K562 (cell line): Measurements from ENCODE around the gene XIRP1. TPM values are rescaled to one million over a fixed set of nuclear protein-coding genes. Genes with fewer than 3 reads are reported as not detected.

Experiments used
- ATAC-seq: fragments of 200-7000 bp; cut with Tn5 transposase; 3 replicates; pipeline ENCODE4 v1.9.1; 2020; ENCODE audit warnings: moderate library complexity
- BruUV-seq: library from RNA; stranded (reverse); fragments of 400-500 nt; replicated peaks from 2 replicates; lab custom pipeline; 2021; lab: Mats Ljungman, UMichigan
- CTCF ChIA-PET: fragments of 300-600 bp; formaldehyde crosslinking; extraction: SDS; loops from one replicate; lab custom pipeline; 2021; ENCODE audit warnings: low intra/inter-chr PET ratio; lab: Yijun Ruan, JAX
- POLR2A ChIA-PET: fragments of 300-600, 350-650 bp; sonication (Branson Sonifier 250); formaldehyde crosslinking; extraction: SDS; loops from one replicate; lab custom pipeline; 2021; ENCODE audit warnings: antibody characterized with exemption, inconsistent platforms; lab: Yijun Ruan, JAX
- DNase-seq, 4 experiments: peaks; one replicate each; pipeline versions ENCODE4 v3.0.0 to v3.0.0-alpha.2; 2011 to 2018; ENCODE audit warnings: low spot score in 3 of 4, mixed read lengths in 3 of 4; ENCODE audit errors: extremely low read depth in 1 of 4
- FAIRE-seq: peaks from 2 replicates; lab custom pipeline; 2011; peaks lifted over from hg19 to GRCh38; lab: Jason Lieb, UNC
- H2AFZ ChIP-seq: 2 replicates; pipeline ENCODE4 v1.6.0; 2011; ENCODE audit warnings: low read depth, low read length, control low read depth, inconsistent platforms
- H3K27ac ChIP-seq: fragments of 200-600 bp; 3 replicates; pipeline ENCODE4 v1.8.0; 2011; ENCODE audit warnings: low read depth, mild to moderate bottlenecking, control low read depth, inconsistent platforms, low read length, moderate library complexity, mixed read lengths; ENCODE audit errors: extremely low read depth
- H3K27me3 ChIP-seq, 2 experiments: fragments of 300-600 bp in 1 of 2; 2 replicates in 1 of 2; 3 replicates in 1 of 2; pipeline versions ENCODE4 v1.6.0 to v1.8.0; 2011; ENCODE audit warnings: inconsistent platforms in 2 of 2, low read length in 2 of 2, mild to moderate bottlenecking in 1 of 2, mixed read lengths in 1 of 2, moderate library complexity in 1 of 2; ENCODE audit not compliant: control insufficient read depth in 2 of 2, insufficient read depth in 2 of 2
- H3K36me3 ChIP-seq: fragments of 300-600 bp; 3 replicates; pipeline ENCODE4 v1.8.0; 2011; ENCODE audit warnings: mild to moderate bottlenecking, low read length, inconsistent platforms; ENCODE audit not compliant: control insufficient read depth, insufficient read depth
- H3K4me1 ChIP-seq, 2 experiments: fragments of 200-600 bp in 1 of 2; replicated peaks in 1 of 2; 2 replicates in 1 of 2; 3 replicates in 1 of 2; pipeline versions ENCODE4 v1.5.1 to v1.8.0; 2011; ENCODE audit warnings: inconsistent platforms in 2 of 2, low read length in 2 of 2, mild to moderate bottlenecking in 1 of 2, mixed read lengths in 1 of 2, moderate library complexity in 1 of 2; ENCODE audit not compliant: control insufficient read depth in 2 of 2, insufficient read depth in 2 of 2
- H3K4me2 ChIP-seq: 2 replicates; pipeline ENCODE4 v1.6.1; 2011; ENCODE audit warnings: low read length, control low read depth, inconsistent platforms, mixed read lengths; ENCODE audit not compliant: insufficient read depth
- H3K4me3 ChIP-seq: fragments of 200-600 bp; sonication (generic), shearing (Covaris generic); 2 replicates; pipeline ENCODE4 v1.5.1; 2016; ENCODE audit warnings: control low read depth, inconsistent platforms
- H3K79me2 ChIP-seq: fragments of 200-600 bp; 3 replicates; pipeline ENCODE4 v1.8.0; 2011; ENCODE audit warnings: low read length, inconsistent platforms; ENCODE audit not compliant: control insufficient read depth, insufficient read depth
- H3K9ac ChIP-seq, 2 experiments: 2 replicates each; pipeline versions ENCODE4 v1.6.0 to v1.6.1; 2011; ENCODE audit warnings: low read depth in 2 of 2, low read length in 2 of 2, control low read depth in 1 of 2, inconsistent platforms in 1 of 2, mild to moderate bottlenecking in 1 of 2, mixed read lengths in 1 of 2; ENCODE audit not compliant: insufficient read depth in 1 of 2
- H3K9me1 ChIP-seq: one replicate; pipeline ENCODE4 v1.6.0; 2011; ENCODE audit warnings: inconsistent platforms, mild to moderate bottlenecking, low read length, moderate library complexity; ENCODE audit not compliant: control insufficient read depth, insufficient read depth
- H3K9me3 ChIP-seq: replicated peaks from 2 replicates; pipeline ENCODE4 v1.5.1; 2011; ENCODE audit warnings: low read depth, low read length, inconsistent platforms; ENCODE audit not compliant: control insufficient read depth, insufficient read depth
- H4K20me1 ChIP-seq: replicated peaks from 2 replicates; pipeline ENCODE4 v1.6.1; 2011; ENCODE audit warnings: low read length, inconsistent platforms, mixed read lengths; ENCODE audit not compliant: control insufficient read depth, insufficient read depth
- ADNP ChIP-seq: fragments of 200-800 bp; sonication (Bioruptor generic); IDR thresholded peaks from 2 replicates; pipeline ENCODE4 v1.6.1; 2016; ENCODE audit warnings: missing genetic modification characterization, missing compliant biosample characterization
- ARNT ChIP-seq, 2 experiments: fragments of 450-650 bp; IDR thresholded peaks; 2 replicates each; pipeline ENCODE4 v1.6.1; 2016; ENCODE audit warnings: mild to moderate bottlenecking in 1 of 2
- BCOR ChIP-seq: fragments of 450-650 bp; IDR thresholded peaks from 2 replicates; pipeline ENCODE4 v1.6.1; 2016
- CBX2 ChIP-seq: fragments of 200-600 bp; sonication (generic); IDR thresholded peaks from one replicate; pipeline ENCODE4 v1.6.1; 2012; ENCODE audit warnings: mild to moderate bottlenecking, low read length, inconsistent platforms; ENCODE audit not compliant: insufficient read depth, poor library complexity, severe bottlenecking
- CHD4 ChIP-seq: fragments of 200-600 bp; sonication (generic); IDR thresholded peaks from 3 replicates; pipeline ENCODE4 v1.6.1; 2012; ENCODE audit warnings: low read depth, mild to moderate bottlenecking, mixed read lengths, low read length, inconsistent platforms; ENCODE audit not compliant: insufficient read depth, insufficient replicate concordance, poor library complexity, severe bottlenecking
- CREB1 ChIP-seq, 2 experiments: sonication (generic) in 1 of 2; formaldehyde crosslinking in 1 of 2; IDR thresholded peaks; 2 replicates each; pipeline versions ENCODE4 v1.6.1 to v1.8.0; 2012 to 2022; ENCODE audit warnings: inconsistent platforms in 1 of 2, mild to moderate bottlenecking in 1 of 2, missing genetic modification reagents in 1 of 2, moderate library complexity in 1 of 2
- HDAC1 ChIP-seq, 2 experiments: fragments of 450-650 bp; IDR thresholded peaks; 2 replicates each; pipeline ENCODE4 v1.6.1; 2016 to 2017; ENCODE audit warnings: inconsistent platforms in 1 of 2, mild to moderate bottlenecking in 1 of 2, moderate library complexity in 1 of 2
- HDAC2 ChIP-seq: fragments of 450-650 bp; IDR thresholded peaks from 2 replicates; pipeline ENCODE4 v1.6.1; 2016; ENCODE audit warnings: mild to moderate bottlenecking
- HDGF ChIP-seq: fragments of 450-650 bp; IDR thresholded peaks from 2 replicates; pipeline ENCODE4 v1.6.1; 2016
- KDM1A ChIP-seq, 2 experiments: fragments of 450-650 bp; IDR thresholded peaks; 2 replicates each; pipeline ENCODE4 v1.6.1; 2016; ENCODE audit warnings: mild to moderate bottlenecking in 2 of 2
- MAZ ChIP-seq, 2 experiments: fragments of 450-650 bp in 1 of 2; sonication (generic) in 1 of 2; formaldehyde crosslinking; IDR thresholded peaks in 1 of 2; conservative IDR thresholded peaks in 1 of 2; 2 replicates each; pipeline versions ENCODE4 v1.4.0 to v1.5.0; 2020; ENCODE audit warnings: mild to moderate bottlenecking in 1 of 2, missing genetic modification reagents in 1 of 2
- MCM7 ChIP-seq, 2 experiments: fragments of 450-650 bp; IDR thresholded peaks; 2 replicates each; pipeline ENCODE4 v1.6.1; 2016 to 2018
- NFE2 ChIP-seq: IDR thresholded peaks from 2 replicates; pipeline ENCODE4 v1.6.1; 2014; ENCODE audit warnings: antibody characterized with exemption, low read depth
- PKNOX1 ChIP-seq: fragments of 450-650 bp; IDR thresholded peaks from 2 replicates; pipeline ENCODE4 v1.6.1; 2016
- PTRF ChIP-seq: fragments of 450-650 bp; IDR thresholded peaks from 2 replicates; pipeline ENCODE4 v1.6.1; 2016; ENCODE audit warnings: mild to moderate bottlenecking, missing genetic modification characterization, missing compliant biosample characterization
- RB1 ChIP-seq: fragments of 450-650 bp; IDR thresholded peaks from 2 replicates; pipeline ENCODE4 v1.6.1; 2017; ENCODE audit warnings: low read depth, mild to moderate bottlenecking
- RBM25 ChIP-seq: fragments of 200-400 bp; formaldehyde crosslinking; IDR thresholded peaks from 2 replicates; pipeline ENCODE4 v1.6.1; 2018; ENCODE audit warnings: low read length, low read depth, moderate library complexity; ENCODE audit not compliant: severe bottlenecking
- RNF2 ChIP-seq: sonication (generic); IDR thresholded peaks from 2 replicates; pipeline ENCODE4 v1.6.1; 2016
- SMARCA5 ChIP-seq: fragments of 450-650 bp; IDR thresholded peaks from 2 replicates; pipeline ENCODE4 v1.6.1; 2016
- XRCC5 ChIP-seq: fragments of 200-400 bp; formaldehyde crosslinking; IDR thresholded peaks from 2 replicates; pipeline ENCODE4 v1.6.1; 2017; ENCODE audit warnings: low read depth, mild to moderate bottlenecking, low read length
- ZKSCAN1 ChIP-seq: fragments of 150-350 bp; IDR thresholded peaks from 2 replicates; pipeline ENCODE4 v1.6.1; 2016; ENCODE audit warnings: low read depth, low read length
- ZNF384 ChIP-seq: IDR thresholded peaks from 2 replicates; pipeline ENCODE4 v1.6.1; 2012; ENCODE audit warnings: low read depth, low read length, improper control_type of control experiment
- WGBS: fragments of 100-300 bp; shearing (Covaris generic); methylation state at CpG from one replicate; pipeline ENCODE4 v1.1.6; 2016; ENCODE audit warnings: low coverage, mixed read lengths; ENCODE audit not compliant: insufficient coverage; ENCODE audit errors: missing lambda C conversion rate; 5-methylcytosine and 5-hydroxymethylcytosine counted together
- in situ Hi-C: fragments of 300-500 bp; cut with MboI; formaldehyde crosslinking; loops from 4 replicates; pipeline ENCODE4 v1.15.0; 2018; ENCODE audit warnings: inconsistent platforms, mixed read lengths
- intact Hi-C: fragments of 100-400 bp; cut with micrococcal nuclease; formaldehyde crosslinking; loops from 2 replicates; pipeline ENCODE4 v1.14.2; 2022
- polyA plus RNA-seq, 8 experiments: library from polyadenylated mRNA; depleted of rRNA in 4 of 8; stranded (reverse) in 5 of 8; unstranded in 3 of 8; fragments of >200 nt; fragmentation: Nextera tagmentation in 2 of 8; fragmentation: Illumina TruSeq in 1 of 8; extraction: Ambion mirVana in 2 of 8; extraction: Trizol in 1 of 8; gene quantifications; 2 replicates each; pipeline versions ENCODE4 v1.2.1 to v1.2.3, GENCODE V29; 2011 to 2014; ENCODE audit warnings: inconsistent platforms in 1 of 8, missing spikeins in 1 of 8
- total RNA-seq, 7 experiments: library from RNA; depleted of rRNA in 6 of 7; stranded (reverse); fragments of >200 nt in 6 of 7; fragmentation: Illumina TruSeq in 2 of 7; extraction: Trizol in 2 of 7; gene quantifications; 2 replicates each; pipeline versions ENCODE4 v1.2.1 to v1.2.3, GENCODE V29; 2011 to 2021; ENCODE audit warnings: low replicate concordance in 1 of 7

Gene XIRP1
- total and polyA plus RNA-seq, 9 of the 15 experiments (the other 6 are each of a cell fraction or from before 2014, with no cell fraction given), result 0.03 to 0.27 (median 0.08) TPM; not detected in 3

- 48% methylated on average over 7 of the region's 7 CpGs for WGBS
- DNase-seq (no peak), ATAC-seq (no peak), FAIRE-seq (peak; percentile 64)
- ChIA-PET POLR2A (interaction anchor here (0.6 to 0.7 kb wide), 2 partner anchors 36 to 43 kb away, joined by 3 read pairs; no protein-coding TSS in a partner anchor), CTCF (no interaction called here)
- no peaks in the 10 kb centered on the region for H3K9me3 ChIP-seq
- H3K36me3 ChIP-seq, result no peaks in the 10 kb centered on the region
- in situ Hi-C loops, result no loop called here
- no peaks in the 10 kb centered on the region for H3K9me1 ChIP-seq
- H4K20me1 ChIP-seq, result no peaks in the 10 kb centered on the region
- H3K79me2 ChIP-seq, result peaks cover 3% of the 10 kb centered on the region; the same call in 2 of the 3 replicates
- BruUV-seq, result no TSS peak
- H3K27me3 ChIP-seq, result no peaks in the 10 kb centered on the region
- peak overlapping the region in 1 of 2 experiments; percentile 17; a peak in 1 of 4 replicates for H3K9ac ChIP-seq
- intact Hi-C loops, result no loop called here
- peak overlapping the region; percentile 39; the same call in 1 of the 2 replicates for H3K4me3 ChIP-seq
- H2AFZ ChIP-seq, result peak overlapping the region; percentile 84
- peak overlapping the region; percentile 78 for H3K4me2 ChIP-seq
- peaks cover 38 to 47% of the 10 kb centered on the region in 2 experiments for H3K4me1 ChIP-seq
- H3K27ac ChIP-seq, result no peak overlapping the region
- no peak for TF ChIP-seq PTRF (tag)
- no peak for TF ChIP-seq MCM7 (IDR thresholded peaks at IDR 0.05)
- peak; percentile 95 for TF ChIP-seq ADNP (tag)
- TF ChIP-seq ZNF384, result no peak
- peak; percentile 63; the same call in 1 of the 2 replicates for TF ChIP-seq SMARCA5
- 0 out of 2 replicates have a peak, but pooled peaks have one; percentile 53 for TF ChIP-seq HDGF
- no peak for TF ChIP-seq XRCC5
- TF ChIP-seq CREB1 (IDR thresholded peaks at IDR 0.05), result no peak
- TF ChIP-seq CREB1 (CRISPR knock-in tag; IDR thresholded peaks at IDR 0.05), result no peak
- TF ChIP-seq NFE2, result 0 out of 2 replicates have a peak, but pooled peaks have one; percentile 9
- peak; percentile 14 for TF ChIP-seq CHD4
- TF ChIP-seq HDAC2, result 0 out of 2 replicates have a peak, but pooled peaks have one; percentile 46
- TF ChIP-seq RB1, result no peak
- TF ChIP-seq ZKSCAN1, result no peak
- peak; percentile 90 for TF ChIP-seq BCOR
- TF ChIP-seq CBX2, result no peak
- TF ChIP-seq KDM1A (IDR thresholded peaks at IDR 0.05), result peak; percentile 45 to 86; a peak in 3 of 4 replicates
- 0 out of 4 replicates have a peak, but pooled peaks of 1 of the 2 experiments have one; percentile 23 for TF ChIP-seq HDAC1 (IDR thresholded peaks at IDR 0.05)
- no peak for TF ChIP-seq RNF2
- 0 out of 4 replicates have a peak, but pooled peaks of 1 of the 2 experiments have one; percentile 46 for TF ChIP-seq ARNT (IDR thresholded peaks at IDR 0.05)
- TF ChIP-seq PKNOX1, result no peak
- 0 out of 4 replicates have a peak, but pooled peaks of 1 of the 2 experiments have one; percentile 21 for TF ChIP-seq MAZ (CRISPR knock-in tag; conservative IDR thresholded peaks at IDR 0.05 in 1 of 2, IDR thresholded peaks at IDR 0.05 in 1 of 2)
- peak; percentile 96 for TF ChIP-seq RBM25
These were observed 10.7 kb downstream of the XIRP1 start for GRCh38 chr3:39181408-39182335.
